ENCODE measurements around the gene IGF1R.
"Not testable (repeated sequence)": the region's sequence is repeated elsewhere in the genome, so short reads cannot be mapped to it uniquely, and the experiment has no call there.

Gene IGF1R

GRCh38 chr15:98978153-98978552 is 329.8 kb downstream of the IGF1R start:
- DNase-seq, result peak; percentile 5

- DNase-seq, result no peak
Measured at GRCh38 chr15:98980899-98981228, 332.5 kb downstream of the IGF1R start.

GRCh38 chr15:98981851-98982722 is 333.7 kb downstream of the IGF1R start:
- no peak for DNase-seq

- DNase-seq, result peak; percentile 63
Measured at GRCh38 chr15:98983334-98983733, 335.0 kb downstream of the IGF1R start.

- no peak for DNase-seq
Measured at GRCh38 chr15:98986281-98986680, 337.9 kb downstream of the IGF1R start.

- DNase-seq, result no peak
Measured at GRCh38 chr15:98994892-98995291, 346.6 kb downstream of the IGF1R start.

GRCh38 chr15:98996169-98996568 is 347.8 kb downstream of the IGF1R start:
- no peak for DNase-seq

- DNase-seq, result no peak
Measured at GRCh38 chr15:98996624-98997023, 348.3 kb downstream of the IGF1R start.

GRCh38 chr15:98997312-98997711 is 349.0 kb downstream of the IGF1R start:
- DNase-seq, result no peak

GRCh38 chr15:98997755-98998154 is 349.4 kb downstream of the IGF1R start:
- DNase-seq, result no peak

GRCh38 chr15:98998279-98998678 is 349.9 kb downstream of the IGF1R start:
- DNase-seq, result no peak

- no peak for DNase-seq
Measured at GRCh38 chr15:98999233-98999632, 350.9 kb downstream of the IGF1R start.

- DNase-seq, result no peak
Measured at GRCh38 chr15:99002226-99002625, 353.9 kb downstream of the IGF1R start.

- DNase-seq, result not testable (repeated sequence)
Measured at GRCh38 chr15:99003317-99003716, 355.0 kb downstream of the IGF1R start.

GRCh38 chr15:99004998-99005974 is 356.9 kb downstream of the IGF1R start:
- not testable (repeated sequence) for DNase-seq

- no peak for DNase-seq
Measured at GRCh38 chr15:99006146-99006545, 357.8 kb downstream of the IGF1R start.

- DNase-seq, result no peak
Measured at GRCh38 chr15:99006904-99007495, 358.7 kb downstream of the IGF1R start.

GRCh38 chr15:99009741-99010330 is 361.5 kb downstream of the IGF1R start:
- DNase-seq, result no peak

- DNase-seq, result no peak
Measured at GRCh38 chr15:99010768-99011167, 362.4 kb downstream of the IGF1R start.

Measured in NCI-H69 (cell line).